ENCODE results near the gene GATA2. TPM values are rescaled to one million over a fixed set of nuclear protein-coding genes. Genes with fewer than 3 reads are reported as not detected.

GATA2 gene
- total RNA-seq, 2 donors from 2014 or later = 1.4 to 2.3 TPM

DNA sequence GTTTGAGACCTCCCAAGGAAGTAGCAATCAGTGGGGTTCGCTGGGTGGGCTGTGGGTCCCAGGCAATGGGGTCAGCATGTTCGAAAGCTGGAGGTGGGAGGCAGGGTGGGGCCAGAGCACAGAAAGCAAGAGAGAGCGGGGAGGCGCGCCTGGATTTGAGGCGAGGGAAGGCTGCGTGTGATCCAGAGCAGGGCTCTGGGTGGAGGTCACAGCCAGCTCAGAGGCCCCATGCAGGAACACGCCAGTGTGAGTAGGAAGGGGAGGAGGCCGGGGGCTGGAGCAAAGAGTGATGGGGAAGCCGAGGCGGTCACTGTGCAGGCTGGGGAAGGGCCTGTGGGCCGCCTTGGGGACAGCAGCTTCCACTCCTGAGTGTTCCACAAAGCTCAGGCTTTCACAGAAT, 35.1 kb downstream of the GATA2 start:
- ATAC-seq (no peak), DNase-seq (ENCODE audit: low spot score in 2 of 2) (no peak)
- Mint-ChIP-seq H3K36me3 (no peaks in the 10 kb centered on the region), H3K9me3 (no peaks in the 10 kb centered on the region), H3K27ac (peak overlapping the region in 1 of 2 donors; percentile 22)

DNA sequence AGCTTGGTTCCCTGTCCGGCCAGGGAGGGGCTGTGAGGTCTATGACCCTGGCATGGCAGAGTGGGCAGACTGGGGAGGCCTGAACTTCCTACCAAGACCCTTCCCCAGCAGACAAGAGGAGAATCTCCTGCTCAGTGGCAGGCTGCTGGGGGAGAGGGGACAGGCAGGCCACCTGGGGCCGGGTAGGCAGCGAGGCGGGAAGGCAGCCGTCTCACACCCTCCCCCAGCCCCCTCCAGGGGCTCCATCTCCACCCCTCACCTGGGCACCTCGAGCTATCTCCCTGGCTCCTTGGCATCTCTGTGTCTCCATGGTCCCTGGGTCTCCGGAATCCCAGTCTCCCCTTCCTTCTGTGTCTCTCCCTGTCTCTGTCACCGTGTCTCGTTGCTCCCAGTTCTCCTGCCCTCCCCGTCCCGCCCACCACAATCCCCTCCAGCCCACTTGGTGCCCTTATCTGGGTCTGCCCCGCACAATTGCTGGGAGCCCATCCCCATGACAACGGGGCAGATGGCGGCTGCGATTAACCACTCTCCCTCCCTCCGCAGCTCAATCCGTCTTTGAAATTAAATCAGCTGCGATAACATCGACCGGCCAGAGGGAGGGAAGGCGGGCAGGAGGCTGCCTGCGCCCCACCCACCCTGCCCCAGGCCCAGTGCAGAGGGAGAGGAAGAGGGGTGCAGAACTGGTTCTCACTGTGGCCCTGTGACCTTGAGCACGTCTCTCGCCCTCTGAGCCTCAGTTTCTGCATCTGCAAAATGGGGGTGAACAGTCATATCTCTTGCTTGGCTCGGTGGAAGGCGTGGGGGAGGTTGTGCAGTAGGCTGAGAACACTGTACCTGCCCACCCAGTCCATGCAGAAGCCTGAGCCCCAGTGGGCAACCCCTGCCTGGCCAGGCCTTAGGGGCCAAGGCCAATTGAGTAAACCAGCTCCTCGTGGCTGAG, 36.0 kb downstream of the GATA2 start:
- no peak for ATAC-seq
- H3K36me3 Mint-ChIP-seq = peaks cover 0 to 3% of the 10 kb centered on the region in 2 donors
- DNase-seq (ENCODE audit: low spot score in 2 of 2) = no peak
- H3K9me3 Mint-ChIP-seq = no peaks in the 10 kb centered on the region
- H3K27ac Mint-ChIP-seq = no peak overlapping the region

DNA sequence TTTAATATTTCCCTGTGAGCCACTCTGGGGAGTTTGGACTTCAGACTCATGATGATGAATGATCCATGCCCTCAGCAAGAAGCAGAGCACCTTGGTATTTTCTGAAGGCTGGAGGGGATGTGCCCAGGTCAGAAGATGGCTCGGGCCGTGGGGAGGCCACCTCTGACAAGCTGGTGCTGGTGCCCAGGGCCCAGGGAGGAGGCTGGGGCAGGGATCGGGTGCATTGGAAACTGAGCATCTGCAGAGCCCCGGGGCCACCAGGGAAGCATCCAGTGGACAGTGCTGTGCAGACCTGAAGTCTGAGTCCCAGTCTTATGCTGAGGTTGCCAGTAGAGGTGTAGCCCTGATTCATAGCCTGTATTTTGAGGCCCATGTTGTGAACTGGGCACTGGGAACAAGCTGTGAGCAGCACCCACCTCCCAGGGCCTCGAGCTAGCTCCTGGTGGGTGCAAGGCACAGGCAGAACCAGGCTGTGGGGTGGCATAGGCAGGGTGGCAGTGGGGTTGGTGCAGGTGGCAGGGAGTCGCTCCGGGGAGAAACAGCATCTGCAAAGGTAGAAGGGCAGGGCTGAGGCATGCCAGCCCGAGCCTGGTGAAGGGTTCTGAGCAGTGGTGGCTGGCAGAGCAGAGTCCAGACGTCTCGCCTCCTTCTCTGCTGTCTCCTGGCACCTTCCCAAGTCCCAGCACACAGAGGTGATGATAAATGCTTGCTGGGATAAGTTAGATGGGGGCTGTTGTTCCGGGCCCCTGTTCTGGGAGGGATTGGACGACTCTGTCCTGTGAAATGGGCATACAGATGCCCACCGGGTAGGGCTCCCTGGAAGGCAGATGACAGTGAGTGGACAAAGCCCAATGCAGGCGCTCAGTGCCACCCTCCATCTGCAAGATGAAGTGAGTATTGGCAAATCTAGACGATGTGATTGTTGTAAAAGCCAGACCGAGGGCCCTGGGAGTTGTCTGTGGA, 36.9 kb downstream of the GATA2 start:
- peaks cover 0 to 13% of the 10 kb centered on the region in 2 donors for H3K36me3 Mint-ChIP-seq
- H3K9me3 Mint-ChIP-seq = peaks cover 0 to 6% of the 10 kb centered on the region in 2 donors
- ATAC-seq (no peak), DNase-seq (ENCODE audit: low spot score in 2 of 2) (no peak)
- no peak overlapping the region for H3K27ac Mint-ChIP-seq

DNA sequence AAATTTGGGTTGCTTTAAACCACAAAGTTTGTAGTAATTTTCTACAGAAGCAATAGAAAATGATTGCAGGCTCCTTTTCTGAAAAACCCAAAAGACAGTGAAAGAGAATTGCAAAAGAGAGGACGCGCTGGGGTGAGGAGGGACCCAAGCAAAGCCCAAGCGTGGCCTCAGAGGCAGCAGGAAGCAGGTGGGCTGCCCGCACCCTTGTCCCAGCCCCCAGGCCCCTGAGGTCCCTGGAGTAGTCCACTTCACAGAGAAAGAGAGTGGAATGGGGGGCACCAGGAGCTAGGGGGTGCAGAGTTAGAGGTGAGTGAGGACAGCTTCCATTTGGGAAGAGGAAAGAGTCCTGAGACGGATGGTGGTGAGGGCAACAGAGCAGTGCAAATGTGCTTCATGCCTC, 37.9 kb downstream of the GATA2 start:
- DNase-seq (ENCODE audit: low spot score in 2 of 2) = no peak
- H3K27ac Mint-ChIP-seq = peak overlapping the region in 1 of 2 donors; percentile 67

DNA sequence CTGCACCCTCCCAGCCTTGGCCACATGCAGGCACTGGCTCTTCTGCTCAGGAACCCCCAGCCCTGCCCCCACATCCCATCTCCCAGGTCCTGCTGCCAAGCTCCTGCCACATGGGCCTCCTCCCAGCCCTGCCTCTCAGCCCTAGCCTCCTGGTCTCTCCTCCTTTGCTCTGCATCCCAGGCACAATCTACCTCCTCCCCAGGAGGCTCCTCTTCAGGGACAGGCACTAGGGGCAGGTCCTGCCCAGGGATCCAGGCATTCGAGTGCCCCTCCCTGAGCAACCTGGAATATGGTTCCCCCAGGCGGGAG, 38.7 kb downstream of the GATA2 start:
- ATAC-seq = no peak
- Mint-ChIP-seq H3K36me3 (peaks cover 0 to 29% of the 10 kb centered on the region in 2 donors), H3K27ac (no peak overlapping the region), H3K9me3 (peaks cover 9 to 21% of the 10 kb centered on the region in 2 donors)
- DNase-seq (ENCODE audit: low spot score in 2 of 2) = no peak

More for the DNA sequence above, 37.9 kb downstream of the GATA2 start:
- Mint-ChIP-seq H3K36me3 (peaks cover 0 to 22% of the 10 kb centered on the region in 2 donors), H3K9me3 (peaks cover 4 to 16% of the 10 kb centered on the region in 2 donors)
- ATAC-seq = no peak

DNA sequence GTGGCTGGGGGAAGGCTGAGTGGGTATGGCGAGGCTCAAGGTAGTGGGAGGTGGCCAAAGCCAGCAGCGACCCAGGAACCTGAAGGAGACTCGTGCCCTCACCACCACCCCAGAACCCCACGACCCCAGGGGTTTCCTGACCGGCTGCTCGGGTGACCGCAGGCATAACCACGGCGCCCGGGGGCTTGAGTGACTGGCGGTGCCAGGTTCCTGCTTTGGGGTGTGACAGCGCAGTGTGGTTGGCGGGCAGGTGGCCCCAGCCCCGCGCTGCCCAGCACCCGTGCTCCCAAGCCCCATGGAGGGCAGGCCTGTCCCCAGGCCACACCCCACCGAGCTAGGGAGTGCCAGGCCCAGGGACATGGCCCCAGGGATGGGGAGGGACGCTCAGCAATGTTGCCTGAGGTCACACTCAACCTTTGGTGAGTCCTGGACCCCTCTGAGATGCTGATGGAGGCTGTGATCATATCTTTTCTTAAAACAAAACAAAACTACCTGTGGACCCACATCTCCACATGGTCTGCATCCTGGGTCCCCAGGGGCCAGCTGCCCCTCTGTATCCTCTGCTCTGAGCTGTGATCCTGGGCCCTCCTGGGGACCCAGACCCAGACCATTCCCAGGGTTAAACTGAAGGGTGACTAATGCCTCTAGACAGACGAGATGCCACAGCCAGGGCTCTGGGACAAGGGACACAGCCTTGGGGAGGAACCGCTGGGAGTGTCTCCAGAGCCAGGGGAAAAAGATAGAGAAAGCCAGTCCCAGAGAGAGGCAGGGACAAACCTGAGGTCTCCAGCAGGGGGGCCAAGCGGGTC, 39.3 kb downstream of the GATA2 start:
- ATAC-seq = no peak
- no peak for DNase-seq (ENCODE audit: low spot score in 2 of 2)
- Mint-ChIP-seq H3K27ac (no peak overlapping the region), H3K36me3 (peaks cover 0 to 33% of the 10 kb centered on the region in 2 donors), H3K9me3 (peaks cover 11 to 25% of the 10 kb centered on the region in 2 donors)

DNA sequence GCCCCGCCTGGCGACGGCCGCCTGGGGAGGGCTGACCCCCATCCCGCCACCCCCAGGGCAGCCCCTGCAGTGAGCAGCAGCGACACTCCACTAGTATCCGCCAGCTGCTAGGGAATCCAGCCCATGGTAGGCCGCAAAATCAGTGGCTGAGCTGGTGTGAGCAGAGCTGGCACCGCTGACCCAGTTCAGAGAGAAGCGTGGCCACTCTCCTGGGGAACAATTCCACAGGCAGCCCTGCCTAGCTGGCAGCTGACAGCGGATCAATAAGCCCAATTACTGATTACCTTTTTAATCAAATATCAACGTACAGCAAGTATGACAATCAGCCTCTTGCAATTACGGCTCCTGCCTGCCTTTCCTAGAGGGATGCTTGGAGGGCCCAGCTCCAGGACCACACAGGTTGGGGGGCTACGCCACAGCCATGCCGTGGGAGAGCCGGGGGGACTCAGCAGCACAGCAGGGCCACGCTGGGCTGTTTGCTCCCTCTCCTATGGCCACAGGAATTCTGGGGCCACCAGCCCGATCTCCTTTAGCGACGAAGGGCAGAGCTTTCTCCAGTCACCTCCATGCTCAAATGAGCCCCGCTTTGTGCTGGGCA, 40.2 kb downstream of the GATA2 start:
- ATAC-seq = no peak
- peaks cover 0 to 39% of the 10 kb centered on the region in 2 donors for H3K36me3 Mint-ChIP-seq
- H3K9me3 Mint-ChIP-seq = peaks cover 15 to 30% of the 10 kb centered on the region in 2 donors
- peak overlapping the region in 1 of 2 donors; percentile 13 for H3K27ac Mint-ChIP-seq
- DNase-seq (ENCODE audit: low spot score in 2 of 2) = no peak

DNA sequence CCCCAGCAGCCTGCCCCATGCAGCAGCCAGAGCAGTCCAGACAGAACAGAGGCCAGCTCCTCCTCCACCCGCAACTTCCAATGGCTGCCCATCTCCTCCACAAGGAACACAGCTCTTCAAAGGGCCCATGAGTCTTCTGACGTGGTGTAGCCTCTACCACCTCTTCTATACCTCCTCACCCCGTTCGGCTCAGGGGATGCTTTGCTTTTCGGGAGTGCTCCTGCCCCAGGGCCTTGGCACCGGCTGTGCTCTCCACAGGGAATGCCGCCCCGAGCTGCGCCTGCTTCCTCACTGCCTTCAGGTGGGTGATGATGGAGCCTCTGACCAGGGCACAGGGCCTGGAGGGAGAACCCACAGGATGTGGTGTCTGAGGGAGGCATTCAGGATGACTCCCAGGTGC, 40.9 kb downstream of the GATA2 start:
- DNase-seq (ENCODE audit: low spot score in 2 of 2) (no peak), ATAC-seq (no peak)
- Mint-ChIP-seq H3K27ac (no peak overlapping the region), H3K36me3 (peaks cover 4 to 45% of the 10 kb centered on the region in 2 donors), H3K9me3 (peaks cover 20 to 34% of the 10 kb centered on the region in 2 donors)

DNA sequence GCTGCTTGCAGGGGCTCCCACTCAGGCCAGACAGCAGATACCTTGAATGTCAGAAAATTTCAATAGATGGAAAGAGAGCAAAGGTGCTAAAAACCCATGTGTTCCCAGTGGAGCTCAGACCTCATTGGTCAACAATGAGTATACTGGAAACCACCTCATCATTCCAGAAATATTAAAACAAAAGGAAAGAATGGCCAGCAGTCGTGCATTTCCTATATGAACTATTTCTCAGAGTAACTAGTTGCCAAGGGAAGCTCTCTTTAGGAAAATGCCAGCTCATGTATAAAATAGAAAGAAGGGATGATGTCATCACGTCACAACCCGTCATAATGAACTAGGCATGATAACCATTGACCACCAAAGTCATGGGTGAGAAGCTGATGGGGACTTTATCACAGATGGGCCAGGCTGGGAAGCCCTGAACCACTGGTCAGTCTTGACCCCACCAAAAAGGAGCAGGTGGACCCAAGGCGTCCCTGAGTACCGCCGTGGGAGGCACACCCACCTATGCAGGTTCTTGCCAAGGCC, 43.8 kb downstream of the GATA2 start:
- H3K27ac Mint-ChIP-seq = peak overlapping the region; percentile 81 to 91

DNA sequence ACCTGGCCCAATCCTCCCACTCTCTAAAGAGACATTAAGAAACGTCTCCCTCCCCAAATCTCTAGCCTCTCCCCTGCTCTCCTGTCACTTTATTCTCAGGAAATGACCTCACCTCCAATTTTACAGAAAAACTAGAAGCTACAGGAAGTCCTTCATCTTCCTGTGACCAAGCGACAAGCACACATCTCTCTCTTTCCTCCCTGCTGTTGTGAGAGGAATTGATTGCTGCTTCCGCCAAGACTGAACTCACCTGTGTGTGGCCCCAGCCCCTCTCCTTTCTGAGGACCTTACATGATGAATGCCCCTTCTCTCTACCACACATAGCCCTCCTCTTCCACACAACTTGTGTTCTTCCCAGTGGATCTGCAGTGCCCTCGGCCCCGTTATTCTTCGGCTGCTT, 44.5 kb downstream of the GATA2 start:
- DNase-seq (ENCODE audit: low spot score in 2 of 2) = peak in 1 of 2 donors; percentile 22
- Mint-ChIP-seq H3K27ac (peak overlapping the region; percentile 81 to 91), H3K9me3 (peaks cover 32 to 51% of the 10 kb centered on the region in 2 donors), H3K36me3 (peaks cover 7 to 57% of the 10 kb centered on the region in 2 donors)
- peak; percentile 21 to 41 for ATAC-seq

More for the DNA sequence above, 43.8 kb downstream of the GATA2 start:
- Mint-ChIP-seq H3K36me3 (peaks cover 7 to 57% of the 10 kb centered on the region in 2 donors), H3K9me3 (peaks cover 32 to 51% of the 10 kb centered on the region in 2 donors)
- no peak for DNase-seq (ENCODE audit: low spot score in 2 of 2)
- ATAC-seq = no peak

DNA sequence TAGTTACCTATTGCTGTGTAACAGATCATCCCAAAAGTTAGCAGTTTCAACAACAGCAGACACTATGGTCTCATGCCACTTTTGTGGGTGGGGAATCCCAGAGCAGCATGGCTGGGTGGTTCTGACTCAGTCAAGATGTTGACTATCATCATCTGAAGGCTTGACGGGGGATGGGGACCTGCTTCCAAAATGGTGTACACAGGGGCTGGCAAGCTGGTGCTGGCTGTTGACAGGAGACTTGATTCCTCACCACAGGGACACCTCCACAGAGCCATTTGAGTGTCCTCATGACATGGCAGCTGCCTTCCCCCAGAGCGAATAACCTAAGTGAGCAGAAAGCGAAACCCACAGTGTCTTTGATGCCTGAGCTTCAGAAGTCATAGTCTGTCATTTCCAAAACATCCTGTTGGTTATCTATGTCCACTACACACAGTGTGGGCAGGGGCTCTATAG, 45.4 kb downstream of the GATA2 start:
- peak; percentile 69 to 81 for DNase-seq (ENCODE audit: low spot score in 2 of 2)
- H3K9me3 Mint-ChIP-seq = peaks cover 32 to 51% of the 10 kb centered on the region in 2 donors

DNA sequence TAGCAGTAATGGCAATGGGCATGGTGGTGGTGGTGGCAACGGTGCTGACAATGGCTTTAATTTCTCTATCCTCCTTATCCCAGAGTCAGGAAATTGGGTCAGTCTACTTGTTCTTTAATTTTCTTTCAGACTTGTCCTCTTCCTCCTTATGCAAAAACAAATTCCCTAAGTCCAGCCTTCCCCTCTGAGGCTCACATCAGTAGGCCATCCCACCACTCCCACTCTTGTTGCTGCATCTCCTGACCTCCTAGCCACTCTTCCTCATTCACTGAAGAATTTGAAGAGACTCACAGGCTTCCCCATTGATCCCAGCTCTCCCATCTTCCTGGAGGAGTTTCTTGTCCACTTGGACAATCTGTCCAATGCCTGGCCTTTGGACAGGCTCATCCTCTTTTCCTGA, 46.2 kb downstream of the GATA2 start:
- DNase-seq (ENCODE audit: low spot score in 2 of 2) (no peak), ATAC-seq (no peak)
- peaks cover 7 to 51% of the 10 kb centered on the region in 2 donors for H3K36me3 Mint-ChIP-seq
- peaks cover 32 to 51% of the 10 kb centered on the region in 2 donors for H3K9me3 Mint-ChIP-seq
- H3K27ac Mint-ChIP-seq = peak overlapping the region; percentile 81 to 91

More for the DNA sequence above, 45.4 kb downstream of the GATA2 start:
- ATAC-seq = peak; percentile 83 to 90
- Mint-ChIP-seq H3K36me3 (peaks cover 7 to 57% of the 10 kb centered on the region in 2 donors), H3K27ac (peak overlapping the region; percentile 81 to 91)

DNA sequence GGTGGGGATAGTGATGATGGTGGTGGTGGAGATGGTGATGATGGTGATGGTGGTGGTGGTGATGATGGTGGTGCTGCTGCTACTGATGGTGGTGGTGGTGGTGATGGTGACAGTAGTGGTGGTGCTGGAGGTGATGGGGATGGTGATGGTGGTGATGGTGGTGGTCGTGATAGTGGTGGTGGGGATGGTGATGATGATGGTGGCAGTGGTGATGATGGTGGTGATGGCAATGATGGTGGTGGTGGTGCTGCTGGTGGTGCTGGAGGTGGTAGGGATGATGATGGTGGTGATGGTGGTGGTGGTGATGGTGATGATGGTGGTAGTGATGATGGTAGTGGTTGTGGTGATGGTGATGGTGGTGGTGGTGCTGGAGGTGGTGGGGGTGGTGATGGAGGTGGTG, 47.6 kb downstream of the GATA2 start:
- Mint-ChIP-seq H3K27ac (no peak overlapping the region), H3K9me3 (peaks cover 31 to 38% of the 10 kb centered on the region in 2 donors), H3K36me3 (peaks cover 7 to 37% of the 10 kb centered on the region in 2 donors)
- ATAC-seq = no peak
- no peak for DNase-seq (ENCODE audit: low spot score in 2 of 2)

DNA sequence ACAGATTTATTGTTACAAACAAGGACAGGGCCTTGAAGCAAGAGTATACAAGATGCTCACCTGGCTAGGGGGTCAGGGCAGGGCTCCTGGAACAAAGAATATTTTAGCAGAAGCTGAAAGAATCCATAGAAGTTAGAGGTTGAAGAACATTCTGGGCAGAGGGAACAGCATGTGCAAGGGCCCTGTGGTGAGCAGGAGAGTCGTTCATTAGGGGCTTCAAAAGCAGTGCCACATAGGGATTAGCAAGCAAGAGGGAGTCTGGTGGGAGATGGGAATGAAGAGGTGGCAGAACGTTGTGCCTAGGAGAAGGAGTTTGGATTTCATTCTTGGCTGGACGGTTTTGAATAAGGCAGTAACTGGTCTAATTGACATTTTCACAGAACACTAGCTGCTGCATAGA, 49.2 kb downstream of the GATA2 start:
- Mint-ChIP-seq H3K27ac (no peak overlapping the region), H3K9me3 (peaks cover 22 to 27% of the 10 kb centered on the region in 2 donors), H3K36me3 (peaks cover 7 to 24% of the 10 kb centered on the region in 2 donors)
- ATAC-seq = no peak
- DNase-seq (ENCODE audit: low spot score in 2 of 2) = no peak

DNA sequence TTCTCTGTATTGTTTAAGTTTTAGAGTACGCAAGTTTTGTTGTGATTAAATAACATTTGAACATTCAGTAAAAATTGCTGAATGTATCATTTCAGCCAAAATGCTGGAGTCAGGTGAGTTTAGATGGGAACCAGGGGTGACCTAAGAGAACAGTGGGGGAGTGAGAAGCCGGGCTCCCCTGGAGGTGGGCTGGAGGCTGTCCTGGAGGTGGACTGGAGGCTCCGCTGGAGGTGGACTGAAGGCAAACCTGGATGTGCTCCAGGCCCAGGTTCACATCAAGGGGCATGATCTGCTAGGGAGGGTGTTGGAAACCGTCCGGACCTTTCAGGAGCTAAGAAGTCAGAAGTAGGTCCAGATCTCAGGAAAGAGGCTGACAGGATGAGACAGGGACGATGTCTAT, 50.1 kb downstream of the GATA2 start:
- Mint-ChIP-seq H3K27ac (no peak overlapping the region), H3K36me3 (peaks cover 7 to 17% of the 10 kb centered on the region in 2 donors), H3K9me3 (peaks cover 17 to 21% of the 10 kb centered on the region in 2 donors)
- DNase-seq (ENCODE audit: low spot score in 2 of 2) (no peak), ATAC-seq (no peak)
